Liver (tissue), 3 donors: ENCODE data around the gene TXNDC17.

Experiments used
- EGR1 ChIP-seq, 2 donors: IDR thresholded peaks; 2 replicates each; pipeline ENCODE4 v1.6.1; 2016 to 2018; ENCODE audit warnings: antibody characterized with exemption in 2 of 2, low read depth in 2 of 2
- FOXA1 ChIP-seq: IDR thresholded peaks from 2 replicates; pipeline ENCODE4 v1.6.1; 2016; ENCODE audit warnings: antibody characterized with exemption
- HNF4A ChIP-seq, 2 donors: conservative IDR thresholded peaks; 2 replicates each; pipeline ENCODE4 v1.6.1; 2016; ENCODE audit warnings: antibody characterized with exemption in 2 of 2, mild to moderate bottlenecking in 2 of 2
- RAD21 ChIP-seq, 2 donors: IDR thresholded peaks; 2 replicates each; pipeline ENCODE4 v1.6.1; 2016; ENCODE audit warnings: antibody characterized with exemption in 2 of 2, mild to moderate bottlenecking in 2 of 2
- SP1 ChIP-seq: IDR thresholded peaks from 2 replicates; pipeline ENCODE4 v1.6.1; 2018; ENCODE audit warnings: antibody characterized with exemption, mild to moderate bottlenecking
- YY1 ChIP-seq: IDR thresholded peaks from 2 replicates; pipeline ENCODE4 v1.6.1; 2016; ENCODE audit warnings: antibody characterized with exemption, mild to moderate bottlenecking
- TF ChIP-seq, protein P1 (sequence below): fragments of 150-350 bp; IDR thresholded peaks from 2 replicates; pipeline ENCODE4 v1.5.1; 2017; ENCODE audit warnings: improper control_type of control experiment, low read depth, low read length; ENCODE audit not compliant: missing input control
- TF ChIP-seq, protein P2 (sequence below): IDR thresholded peaks from 2 replicates; pipeline ENCODE4 v1.6.1; 2016; ENCODE audit warnings: antibody characterized with exemption, mild to moderate bottlenecking
- TF ChIP-seq, protein P3 (sequence below): IDR thresholded peaks from 2 replicates; pipeline ENCODE4 v1.6.1; 2016; ENCODE audit warnings: antibody characterized with exemption
- donor health status: healthy.
- donor health status: healthy.

DNA sequence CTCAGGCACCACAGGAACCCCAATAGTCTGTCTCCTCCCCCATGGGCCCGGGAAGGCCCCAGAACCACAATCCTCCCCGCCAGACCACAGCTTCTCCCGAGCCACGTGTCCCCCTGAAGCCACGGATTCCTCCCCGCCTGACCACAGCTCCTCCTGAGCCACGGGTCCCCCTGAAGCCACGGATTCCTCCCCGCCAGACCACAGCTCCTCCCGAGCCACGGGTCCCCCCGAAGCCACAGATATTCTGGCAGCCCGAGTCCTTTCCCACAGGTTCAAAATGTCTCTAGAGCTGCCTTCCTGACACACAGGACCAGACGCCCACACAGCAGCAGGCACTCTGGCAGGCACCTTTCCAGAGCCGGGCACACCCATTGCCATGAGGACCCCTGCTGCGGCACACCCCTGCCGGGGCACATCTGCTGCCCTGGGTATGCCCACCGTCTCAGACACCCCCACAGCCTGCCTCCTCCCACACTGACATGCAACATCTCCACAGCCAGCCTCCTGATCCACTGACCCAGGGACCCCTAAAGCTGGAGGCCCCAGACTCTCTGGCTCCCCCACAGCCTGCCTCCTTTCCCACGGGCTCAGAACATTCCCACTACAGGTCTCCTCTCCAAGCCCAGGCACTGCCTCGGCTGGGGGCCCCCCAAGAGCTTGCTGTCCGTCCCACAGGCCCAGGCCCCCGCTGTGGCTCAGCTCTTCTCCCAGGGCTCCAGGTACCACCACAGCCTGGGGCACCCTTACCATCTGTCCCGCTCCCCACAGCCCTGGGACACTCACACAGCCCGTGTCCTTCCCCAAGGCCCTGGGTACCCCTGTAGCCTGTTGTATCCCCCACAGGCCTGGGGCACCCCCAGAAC is 2.6 kb upstream of the TXNDC17 start:
- TF ChIP-seq, protein P1, sequence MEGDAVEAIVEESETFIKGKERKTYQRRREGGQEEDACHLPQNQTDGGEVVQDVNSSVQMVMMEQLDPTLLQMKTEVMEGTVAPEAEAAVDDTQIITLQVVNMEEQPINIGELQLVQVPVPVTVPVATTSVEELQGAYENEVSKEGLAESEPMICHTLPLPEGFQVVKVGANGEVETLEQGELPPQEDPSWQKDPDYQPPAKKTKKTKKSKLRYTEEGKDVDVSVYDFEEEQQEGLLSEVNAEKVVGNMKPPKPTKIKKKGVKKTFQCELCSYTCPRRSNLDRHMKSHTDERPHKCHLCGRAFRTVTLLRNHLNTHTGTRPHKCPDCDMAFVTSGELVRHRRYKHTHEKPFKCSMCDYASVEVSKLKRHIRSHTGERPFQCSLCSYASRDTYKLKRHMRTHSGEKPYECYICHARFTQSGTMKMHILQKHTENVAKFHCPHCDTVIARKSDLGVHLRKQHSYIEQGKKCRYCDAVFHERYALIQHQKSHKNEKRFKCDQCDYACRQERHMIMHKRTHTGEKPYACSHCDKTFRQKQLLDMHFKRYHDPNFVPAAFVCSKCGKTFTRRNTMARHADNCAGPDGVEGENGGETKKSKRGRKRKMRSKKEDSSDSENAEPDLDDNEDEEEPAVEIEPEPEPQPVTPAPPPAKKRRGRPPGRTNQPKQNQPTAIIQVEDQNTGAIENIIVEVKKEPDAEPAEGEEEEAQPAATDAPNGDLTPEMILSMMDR: no peak
- TF ChIP-seq RAD21 (IDR thresholded peaks at IDR 0.05): no peak
- no peak for TF ChIP-seq YY1
- TF ChIP-seq, protein P2, sequence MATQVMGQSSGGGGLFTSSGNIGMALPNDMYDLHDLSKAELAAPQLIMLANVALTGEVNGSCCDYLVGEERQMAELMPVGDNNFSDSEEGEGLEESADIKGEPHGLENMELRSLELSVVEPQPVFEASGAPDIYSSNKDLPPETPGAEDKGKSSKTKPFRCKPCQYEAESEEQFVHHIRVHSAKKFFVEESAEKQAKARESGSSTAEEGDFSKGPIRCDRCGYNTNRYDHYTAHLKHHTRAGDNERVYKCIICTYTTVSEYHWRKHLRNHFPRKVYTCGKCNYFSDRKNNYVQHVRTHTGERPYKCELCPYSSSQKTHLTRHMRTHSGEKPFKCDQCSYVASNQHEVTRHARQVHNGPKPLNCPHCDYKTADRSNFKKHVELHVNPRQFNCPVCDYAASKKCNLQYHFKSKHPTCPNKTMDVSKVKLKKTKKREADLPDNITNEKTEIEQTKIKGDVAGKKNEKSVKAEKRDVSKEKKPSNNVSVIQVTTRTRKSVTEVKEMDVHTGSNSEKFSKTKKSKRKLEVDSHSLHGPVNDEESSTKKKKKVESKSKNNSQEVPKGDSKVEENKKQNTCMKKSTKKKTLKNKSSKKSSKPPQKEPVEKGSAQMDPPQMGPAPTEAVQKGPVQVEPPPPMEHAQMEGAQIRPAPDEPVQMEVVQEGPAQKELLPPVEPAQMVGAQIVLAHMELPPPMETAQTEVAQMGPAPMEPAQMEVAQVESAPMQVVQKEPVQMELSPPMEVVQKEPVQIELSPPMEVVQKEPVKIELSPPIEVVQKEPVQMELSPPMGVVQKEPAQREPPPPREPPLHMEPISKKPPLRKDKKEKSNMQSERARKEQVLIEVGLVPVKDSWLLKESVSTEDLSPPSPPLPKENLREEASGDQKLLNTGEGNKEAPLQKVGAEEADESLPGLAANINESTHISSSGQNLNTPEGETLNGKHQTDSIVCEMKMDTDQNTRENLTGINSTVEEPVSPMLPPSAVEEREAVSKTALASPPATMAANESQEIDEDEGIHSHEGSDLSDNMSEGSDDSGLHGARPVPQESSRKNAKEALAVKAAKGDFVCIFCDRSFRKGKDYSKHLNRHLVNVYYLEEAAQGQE: no peak
- no peak for TF ChIP-seq FOXA1
- TF ChIP-seq HNF4A (conservative IDR thresholded peaks at IDR 0.05): no peak
- TF ChIP-seq SP1: no peak
- no peak for TF ChIP-seq EGR1 (IDR thresholded peaks at IDR 0.05; ENCODE audit: low read depth in 2 of 2)
- TF ChIP-seq, protein P3, sequence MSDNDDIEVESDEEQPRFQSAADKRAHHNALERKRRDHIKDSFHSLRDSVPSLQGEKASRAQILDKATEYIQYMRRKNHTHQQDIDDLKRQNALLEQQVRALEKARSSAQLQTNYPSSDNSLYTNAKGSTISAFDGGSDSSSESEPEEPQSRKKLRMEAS: no peak
